IPS-NIHi7 (cell line): ENCODE measurements around the gene ZNF41.

Experiments used
- DNase-seq: peaks from one replicate; pipeline ENCODE4 v3.0.0; 2012; ENCODE audit warnings: mixed read lengths; ENCODE audit errors: extremely low spot score

ZNF41 gene

GRCh38 chrX:47489507-47490275 lies 6.7 kb upstream of the ZNF41 start:
- DNase-seq, result no peak

- no peak for DNase-seq
Observed at GRCh38 chrX:47484885-47485284, 1.9 kb upstream of the ZNF41 start.

- no peak for DNase-seq
Observed at GRCh38 chrX:47483306-47484268, 565 bp upstream of the ZNF41 start.

GRCh38 chrX:47482065-47482511 lies 934 bp downstream of the ZNF41 start:
- DNase-seq, result no peak

- DNase-seq, result no peak
Observed at GRCh38 chrX:47481160-47481559, 1.9 kb downstream of the ZNF41 start.

DNA sequence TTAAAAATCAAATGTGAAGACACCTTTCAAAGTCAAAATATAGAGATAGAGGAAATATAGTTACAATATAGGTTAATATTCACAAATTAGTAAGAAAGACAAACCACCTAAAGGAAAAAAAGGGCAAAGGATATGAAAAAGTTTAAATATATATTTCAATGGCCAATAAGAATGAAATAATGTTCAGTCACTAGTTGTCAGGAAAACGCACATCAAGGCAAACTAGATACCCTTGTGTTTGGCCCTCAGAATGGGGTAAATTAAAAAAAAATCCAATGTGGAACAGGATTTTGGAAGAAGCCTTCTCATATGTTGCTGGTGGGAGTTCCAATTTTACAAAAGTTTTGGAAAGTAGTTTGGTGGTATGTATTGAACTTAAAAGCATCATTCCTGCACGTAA lies 2.4 kb downstream of the ZNF41 start:
- no peak for DNase-seq

- no peak for DNase-seq
Observed at GRCh38 chrX:47475476-47475875, 7.5 kb downstream of the ZNF41 start.

- DNase-seq, result no peak
Observed at GRCh38 chrX:47467106-47467505, 15.9 kb downstream of the ZNF41 start.

GRCh38 chrX:47460561-47460960 lies 22.5 kb downstream of the ZNF41 start:
- DNase-seq, result no peak

DNA sequence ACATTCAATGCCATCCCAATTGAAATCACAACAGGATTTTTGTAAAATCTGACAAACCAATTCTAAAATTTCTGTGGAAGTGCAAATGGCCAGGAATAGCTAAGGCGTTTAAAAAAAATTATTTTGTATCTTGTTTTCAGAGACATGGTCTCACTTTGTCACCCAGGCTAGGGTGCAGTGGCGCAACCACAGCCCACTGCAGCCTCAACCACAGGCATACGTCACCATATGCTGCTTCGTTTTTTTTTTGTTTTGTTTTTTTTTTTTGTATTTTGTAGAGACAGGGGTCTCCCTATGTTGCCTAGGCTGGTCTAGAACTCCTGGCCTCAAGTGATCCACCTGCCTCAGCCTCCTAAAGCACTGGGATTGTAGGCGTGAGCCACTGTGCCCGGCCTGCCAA lies 24.5 kb downstream of the ZNF41 start:
- DNase-seq, result no peak

DNA sequence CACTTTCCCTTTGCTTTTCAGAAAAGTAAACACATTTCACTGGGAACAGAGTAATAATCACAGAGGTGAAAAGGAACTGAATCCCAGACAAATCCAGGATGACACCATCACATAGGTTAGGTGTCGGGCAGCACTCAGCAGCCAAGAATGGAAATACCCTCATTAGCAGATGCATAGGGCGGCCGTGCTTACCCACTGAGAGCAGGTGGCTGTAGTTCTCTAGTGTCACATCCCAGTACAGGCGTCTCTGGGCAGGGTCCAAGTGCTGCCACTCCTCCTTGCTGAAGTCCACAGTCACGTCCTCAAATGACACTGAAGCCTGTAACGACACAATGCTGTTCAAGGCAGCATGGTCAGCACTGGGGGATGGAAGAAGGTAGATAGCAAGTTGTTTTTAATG lies 26.9 kb downstream of the ZNF41 start:
- DNase-seq, result no peak

GRCh38 chrX:47452112-47452511 lies 30.9 kb downstream of the ZNF41 start:
- no peak for DNase-seq

DNA sequence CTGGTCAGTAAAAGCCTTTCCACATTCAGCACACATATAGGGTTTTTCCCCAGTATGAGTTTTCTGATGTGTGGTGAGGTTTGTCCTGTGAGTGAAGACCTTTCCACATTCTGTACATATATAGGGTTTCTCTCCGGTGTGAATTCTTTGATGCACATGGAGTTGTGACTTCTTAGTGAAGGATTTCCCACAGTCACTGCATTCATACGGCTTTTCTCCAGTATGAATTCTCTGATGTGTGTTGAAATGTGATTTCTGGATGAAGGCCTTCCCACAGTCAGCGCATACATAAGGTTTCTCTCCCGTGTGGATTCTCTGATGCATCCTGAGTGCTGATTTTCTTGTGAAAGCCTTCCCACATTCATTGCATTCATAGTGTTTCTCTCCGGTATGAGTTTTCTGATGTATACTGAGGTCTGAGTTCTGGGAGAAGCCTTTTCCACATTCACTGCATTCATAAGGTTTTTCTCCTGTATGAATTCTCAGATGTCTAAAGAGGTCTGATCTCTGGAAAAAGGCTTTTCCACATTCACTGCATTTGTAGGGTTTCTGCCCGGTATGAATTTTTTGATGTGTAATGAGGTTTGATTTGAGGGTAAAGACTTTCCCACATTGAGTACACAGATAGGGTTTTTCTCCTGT lies 34.7 kb downstream of the ZNF41 start:
- no peak for DNase-seq

DNA sequence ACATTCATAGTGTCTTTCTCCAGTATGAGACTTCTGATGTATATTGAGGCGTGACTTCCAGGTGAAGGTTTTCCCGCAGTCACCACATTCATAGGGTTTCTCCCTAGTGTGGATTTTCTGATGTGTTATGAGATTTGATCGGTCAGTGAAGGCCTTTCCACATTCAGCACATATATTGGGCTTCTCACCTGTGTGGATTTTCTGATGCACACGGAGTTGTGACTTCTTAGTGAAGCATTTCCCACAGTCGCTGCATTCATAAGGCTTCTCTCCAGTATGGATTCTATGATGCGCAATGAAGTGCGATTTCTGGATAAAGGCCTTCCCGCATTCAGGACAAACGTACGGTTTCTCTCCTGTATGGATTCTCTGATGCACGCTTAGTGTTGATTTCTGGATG lies 35.4 kb downstream of the ZNF41 start:
- DNase-seq, result no peak

- no peak for DNase-seq
Observed at GRCh38 chrX:47446971-47447370, 36.1 kb downstream of the ZNF41 start.

- DNase-seq, result peak; percentile 18
Observed at GRCh38 chrX:47446431-47446830, 36.6 kb downstream of the ZNF41 start.

GRCh38 chrX:47430925-47431324 lies 52.1 kb downstream of the ZNF41 start:
- DNase-seq, result no peak

DNA sequence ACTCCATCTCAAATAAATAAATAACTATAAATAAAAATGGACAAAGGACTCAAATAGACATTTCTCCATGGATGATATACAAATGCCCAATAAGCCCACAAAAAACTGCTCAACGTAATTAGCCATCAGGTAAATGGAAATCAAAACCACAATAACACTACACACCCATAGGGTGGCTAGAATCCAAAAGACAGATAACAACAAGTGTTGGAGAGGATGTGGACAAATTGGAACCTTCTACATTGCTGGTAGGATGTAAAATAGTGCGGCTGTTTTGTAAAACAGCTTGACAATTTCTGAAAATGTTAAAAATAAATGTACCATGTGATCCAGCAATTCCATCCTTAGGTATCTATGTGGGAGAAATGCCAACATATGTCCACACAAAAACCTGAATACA lies 60.6 kb downstream of the ZNF41 start:
- DNase-seq, result no peak

DNA sequence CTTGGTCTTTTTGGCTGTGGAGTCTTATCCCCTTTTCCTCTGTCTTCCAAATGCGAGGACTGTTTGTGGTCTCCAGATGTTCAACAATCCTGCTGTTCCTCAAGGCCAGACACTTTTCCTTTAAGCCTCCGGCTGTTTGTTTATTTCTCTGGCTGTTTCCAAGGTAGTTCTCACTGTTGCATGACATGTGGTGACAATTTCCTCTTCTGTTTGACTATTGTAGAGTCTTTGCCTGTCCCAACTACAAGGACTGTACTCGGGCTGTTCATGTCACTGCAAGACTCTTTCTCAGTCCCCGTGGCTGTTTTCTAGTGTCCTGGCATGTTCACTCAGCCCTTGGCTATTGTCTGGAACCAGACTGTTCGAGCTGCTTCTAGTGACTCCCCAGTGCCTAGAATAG lies 62.1 kb downstream of the ZNF41 start:
- no peak for DNase-seq

DNA sequence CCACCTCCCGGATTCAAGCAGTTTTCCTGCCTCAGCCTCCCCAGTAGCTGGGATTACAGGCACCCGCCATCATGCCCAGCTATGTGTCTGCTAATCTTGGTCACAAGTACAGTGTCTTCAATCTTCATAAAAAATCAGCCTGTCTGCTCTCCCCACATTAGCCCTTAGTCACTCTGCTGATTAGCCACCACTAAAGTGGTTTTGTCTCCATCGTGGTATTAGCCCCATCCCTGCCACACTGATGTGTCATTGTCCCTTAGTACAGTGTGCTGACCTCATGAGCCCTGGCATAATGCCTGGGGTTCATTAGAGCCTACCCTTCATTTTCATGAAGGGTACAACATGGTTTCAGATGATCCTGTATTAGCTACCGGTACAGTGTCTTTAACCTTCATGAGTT lies 62.8 kb downstream of the ZNF41 start:
- no peak for DNase-seq

DNA sequence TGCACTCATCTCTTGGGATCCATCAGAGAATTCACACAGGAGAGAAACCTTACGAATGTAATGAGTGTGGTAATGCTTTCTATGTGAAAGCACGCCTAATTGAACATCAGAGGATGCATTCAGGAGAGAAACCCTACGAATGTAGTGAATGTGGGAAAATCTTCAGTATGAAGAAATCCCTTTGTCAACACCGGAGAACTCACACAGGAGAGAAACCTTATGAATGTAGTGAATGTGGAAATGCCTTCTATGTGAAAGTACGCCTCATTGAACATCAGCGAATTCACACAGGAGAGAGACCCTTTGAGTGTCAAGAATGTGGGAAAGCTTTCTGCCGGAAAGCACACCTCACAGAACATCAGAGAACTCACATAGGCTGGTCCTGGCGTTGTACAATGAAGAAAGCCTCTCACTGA lies 69.8 kb downstream of the ZNF41 start:
- DNase-seq, result no peak
